SK-N-SH (cell line): ENCODE results near the gene COPS3. TPM values are rescaled to one million over a fixed set of nuclear protein-coding genes. Genes with fewer than 3 reads are reported as not detected.
"Not testable (repeated sequence)": the region's sequence is repeated elsewhere in the genome, so short reads cannot be mapped to it uniquely, and the experiment has no call there.

Experiments
- CTCF ChIA-PET: fragments of 300-600, 350-600 bp; formaldehyde crosslinking; extraction: SDS; loops from one replicate; lab custom pipeline; 2021; lab: Yijun Ruan, JAX
- POLR2A ChIA-PET: fragments of 350-600 bp; sonication (Branson Sonifier 250); formaldehyde crosslinking; extraction: SDS; loops from one replicate; lab custom pipeline; 2020; ENCODE audit warnings: antibody characterized with exemption, inconsistent platforms; lab: Yijun Ruan, JAX
- DNase-seq: peaks from one replicate; pipeline ENCODE4 v3.0.0; 2012
- H2AFZ ChIP-seq: fragments of 200-600 bp; sonication (generic); 2 replicates; pipeline ENCODE4 v1.8.1; 2016; ENCODE audit warnings: antibody characterized with exemption, mild to moderate bottlenecking, low read depth
- H3F3A ChIP-seq: fragments of 200-600 bp; sonication (generic); replicated peaks from 2 replicates; pipeline ENCODE3; 2016; ENCODE audit warnings: antibody characterized with exemption, mild to moderate bottlenecking; ENCODE audit not compliant: insufficient read depth
- H3K27ac ChIP-seq, 2 experiments: fragments of 200-500 bp in 1 of 2; fragments of 200-600 bp in 1 of 2; sonication (Bioruptor generic) in 1 of 2; sonication (generic), shearing (Covaris generic) in 1 of 2; 2 replicates each; pipeline versions ENCODE4 v1.5.1 to v1.6.1; 2014 to 2016; ENCODE audit warnings: low read depth in 2 of 2, inconsistent platforms in 1 of 2, low read length in 1 of 2, mild to moderate bottlenecking in 1 of 2, mixed read lengths in 1 of 2
- H3K27me3 ChIP-seq: fragments of 200-600 bp; sonication (generic), shearing (Covaris generic); 2 replicates; pipeline ENCODE4 v1.6.1; 2016; ENCODE audit warnings: mixed run types; ENCODE audit not compliant: insufficient read depth
- H3K36me3 ChIP-seq, 2 experiments: fragments of 200-500 bp in 1 of 2; fragments of 200-600 bp in 1 of 2; sonication (Bioruptor generic) in 1 of 2; sonication (generic) in 1 of 2; replicated peaks in 1 of 2; 2 replicates each; pipeline versions ENCODE3 to v1.5.1; 2014 to 2016; ENCODE audit warnings: low read length in 1 of 2, mild to moderate bottlenecking in 1 of 2; ENCODE audit not compliant: insufficient read depth in 2 of 2, control insufficient read depth in 1 of 2
- H3K4me1 ChIP-seq, 2 experiments: fragments of 200-500 bp in 1 of 2; fragments of 200-600 bp in 1 of 2; sonication (Bioruptor generic) in 1 of 2; sonication (generic), shearing (Covaris generic) in 1 of 2; 2 replicates each; pipeline versions ENCODE4 v1.5.1 to v1.6.1; 2014 to 2016; ENCODE audit warnings: low read depth in 1 of 2, low read length in 1 of 2, mixed run types in 1 of 2; ENCODE audit not compliant: insufficient read depth in 2 of 2, control insufficient read depth in 1 of 2
- H3K4me2 ChIP-seq: fragments of 200-600 bp; sonication (generic), shearing (Covaris generic); 2 replicates; pipeline ENCODE4 v1.6.1; 2017; ENCODE audit warnings: mixed run types
- H3K4me3 ChIP-seq, 2 experiments: fragments of 200-500 bp in 1 of 2; fragments of 200-600 bp in 1 of 2; sonication (Bioruptor generic) in 1 of 2; sonication (generic), shearing (Covaris generic) in 1 of 2; 2 replicates each; pipeline versions ENCODE4 v1.5.1 to v1.8.1; 2014 to 2016; ENCODE audit warnings: low read depth in 2 of 2, inconsistent platforms in 1 of 2, low read length in 1 of 2, mild to moderate bottlenecking in 1 of 2, mixed read lengths in 1 of 2, moderate library complexity in 1 of 2
- H3K79me2 ChIP-seq: fragments of 200-600 bp; sonication (generic); 2 replicates; pipeline ENCODE4 v1.8.1; 2017; ENCODE audit warnings: mild to moderate bottlenecking; ENCODE audit not compliant: insufficient read depth
- H3K9ac ChIP-seq: fragments of 200-600 bp; sonication (generic); 2 replicates; pipeline ENCODE4 v1.6.1; 2017; ENCODE audit warnings: mixed run types
- H3K9me2 ChIP-seq: fragments of 200-600 bp; sonication (generic); 2 replicates; pipeline ENCODE4 v1.6.1; 2017; ENCODE audit warnings: mixed run types
- H3K9me3 ChIP-seq: fragments of 200-600 bp; sonication (generic); 2 replicates; pipeline ENCODE4 v1.6.1; 2017; ENCODE audit warnings: mixed run types, mild to moderate bottlenecking, moderate library complexity
- H4K20me1 ChIP-seq: fragments of 200-600 bp; sonication (generic); 2 replicates; pipeline ENCODE4 v1.6.1; 2017; ENCODE audit warnings: mild to moderate bottlenecking, mixed run types; ENCODE audit not compliant: insufficient read depth
- CHD2 ChIP-seq: fragments of 150-350 bp; IDR thresholded peaks from 2 replicates; pipeline ENCODE4 v1.6.1; 2018; ENCODE audit warnings: low read length; ENCODE audit not compliant: partially characterized antibody
- EP300 ChIP-seq, 2 experiments: IDR thresholded peaks; 2 replicates each; pipeline versions ENCODE4 v1.4.0 to v1.6.1; 2012; ENCODE audit warnings: borderline replicate concordance in 1 of 2, low read depth in 1 of 2, low read length in 1 of 2
- EZH2phosphoT487 ChIP-seq: fragments of 200-600 bp; sonication (generic); IDR thresholded peaks from 2 replicates; pipeline ENCODE4 v1.6.1; 2017; ENCODE audit warnings: low read depth, mixed run types, mild to moderate bottlenecking, antibody characterized with exemption, moderate library complexity, borderline replicate concordance
- RAD21 ChIP-seq: IDR thresholded peaks from 2 replicates; pipeline ENCODE4 v1.6.1; 2012; ENCODE audit warnings: mild to moderate bottlenecking, low read length
- TAF1 ChIP-seq: IDR thresholded peaks from 2 replicates; pipeline ENCODE4 v1.6.1; 2012; ENCODE audit warnings: low read depth, mild to moderate bottlenecking, low read length, moderate library complexity, borderline replicate concordance
- USF1 ChIP-seq: IDR thresholded peaks from 2 replicates; pipeline ENCODE4 v1.4.0; 2012; ENCODE audit warnings: low read depth, borderline replicate concordance
- USF2 ChIP-seq: fragments of 150-350 bp; IDR thresholded peaks from 2 replicates; pipeline ENCODE4 v1.6.1; 2017; ENCODE audit warnings: antibody characterized with exemption, low read length, low read depth, borderline replicate concordance
- WGBS: methylation state at CpG from one replicate; pipeline ENCODE4 v1.1.6; 2017; ENCODE audit warnings: low lambda C conversion rate; 5-methylcytosine and 5-hydroxymethylcytosine counted together
- polyA plus RNA-seq, 3 experiments: library from polyadenylated mRNA; depleted of rRNA; stranded (reverse); fragments of >200 nt; gene quantifications; 2 replicates each; pipeline ENCODE4 v1.2.3, GENCODE V29; 2012
- TF ChIP-seq, protein P1 (sequence below): IDR thresholded peaks from 2 replicates; pipeline ENCODE4; 2012
- TF ChIP-seq, protein P2 (sequence below): IDR thresholded peaks from 2 replicates; pipeline ENCODE4 v1.6.1; 2012; ENCODE audit warnings: mild to moderate bottlenecking, low read depth, low read length, moderate library complexity
- TF ChIP-seq, protein P3 (sequence below): fragments of 150-350 bp; IDR thresholded peaks from 2 replicates; pipeline ENCODE4 v1.6.1; 2016; ENCODE audit warnings: mild to moderate bottlenecking, low read depth, low read length

The COPS3 gene
- polyA plus RNA-seq, 1 of the 3 experiments (the other 2 are of a cell fraction), result 64.8 TPM

DNA sequence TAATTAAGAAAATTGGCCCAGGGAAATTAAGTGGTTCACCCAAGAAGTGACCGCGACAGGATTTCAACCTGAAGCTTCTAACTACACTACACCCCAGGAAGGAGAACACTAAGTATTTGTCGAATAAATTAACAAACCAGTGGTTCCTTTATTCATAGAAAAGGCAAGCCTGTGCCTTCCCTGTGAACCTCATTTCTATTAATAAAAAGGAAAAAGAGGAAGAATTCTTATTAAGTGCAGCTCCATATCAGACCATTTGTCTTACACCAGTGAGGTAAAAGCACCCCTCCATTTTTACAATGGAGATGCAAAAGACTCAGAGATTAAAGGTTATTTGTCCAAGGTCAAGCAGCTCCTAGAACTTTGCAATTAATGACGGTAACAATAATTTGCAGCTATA, 1.7 kb downstream of the COPS3 start:
- CTCF ChIA-PET, result interaction anchor here (1.4 to 2.8 kb wide), 2 partner anchors 10 to 15 kb away, joined by 4 to 11 read pairs; no protein-coding TSS in a partner anchor
- H3K4me2 ChIP-seq, result peak overlapping the region; percentile 72
- POLR2A ChIA-PET, result no interaction called here
- no peaks in the 10 kb centered on the region for H3K27me3 ChIP-seq
- DNase-seq, result no peak
- no peak overlapping the region for H2AFZ ChIP-seq
- peaks cover 2 to 16% of the 10 kb centered on the region in 2 experiments for H3K36me3 ChIP-seq
- peak overlapping the region in 1 of 2 experiments; percentile 85; a peak in 1 of 4 replicates for H3K4me3 ChIP-seq
- peaks cover 6% of the 10 kb centered on the region for H3F3A ChIP-seq
- peak overlapping the region; percentile 92; the same call in 1 of the 2 replicates for H3K9ac ChIP-seq
- H3K27ac ChIP-seq, result no peak overlapping the region
- no peak for TF ChIP-seq EZH2phosphoT487
- no peak for TF ChIP-seq CHD2
- TF ChIP-seq, protein P1, sequence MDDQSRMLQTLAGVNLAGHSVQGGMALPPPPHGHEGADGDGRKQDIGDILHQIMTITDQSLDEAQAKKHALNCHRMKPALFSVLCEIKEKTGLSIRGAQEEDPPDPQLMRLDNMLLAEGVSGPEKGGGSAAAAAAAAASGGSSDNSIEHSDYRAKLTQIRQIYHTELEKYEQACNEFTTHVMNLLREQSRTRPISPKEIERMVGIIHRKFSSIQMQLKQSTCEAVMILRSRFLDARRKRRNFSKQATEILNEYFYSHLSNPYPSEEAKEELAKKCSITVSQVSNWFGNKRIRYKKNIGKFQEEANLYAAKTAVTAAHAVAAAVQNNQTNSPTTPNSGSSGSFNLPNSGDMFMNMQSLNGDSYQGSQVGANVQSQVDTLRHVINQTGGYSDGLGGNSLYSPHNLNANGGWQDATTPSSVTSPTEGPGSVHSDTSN, result no peak
- no peak for TF ChIP-seq EP300 (IDR thresholded peaks at IDR 0.05; ENCODE audit: borderline replicate concordance in 1 of 2, low read depth in 1 of 2, low read length in 1 of 2)
- no peak for TF ChIP-seq USF2
- no peak for TF ChIP-seq RAD21
- no peak for TF ChIP-seq USF1
- TF ChIP-seq, protein P2, sequence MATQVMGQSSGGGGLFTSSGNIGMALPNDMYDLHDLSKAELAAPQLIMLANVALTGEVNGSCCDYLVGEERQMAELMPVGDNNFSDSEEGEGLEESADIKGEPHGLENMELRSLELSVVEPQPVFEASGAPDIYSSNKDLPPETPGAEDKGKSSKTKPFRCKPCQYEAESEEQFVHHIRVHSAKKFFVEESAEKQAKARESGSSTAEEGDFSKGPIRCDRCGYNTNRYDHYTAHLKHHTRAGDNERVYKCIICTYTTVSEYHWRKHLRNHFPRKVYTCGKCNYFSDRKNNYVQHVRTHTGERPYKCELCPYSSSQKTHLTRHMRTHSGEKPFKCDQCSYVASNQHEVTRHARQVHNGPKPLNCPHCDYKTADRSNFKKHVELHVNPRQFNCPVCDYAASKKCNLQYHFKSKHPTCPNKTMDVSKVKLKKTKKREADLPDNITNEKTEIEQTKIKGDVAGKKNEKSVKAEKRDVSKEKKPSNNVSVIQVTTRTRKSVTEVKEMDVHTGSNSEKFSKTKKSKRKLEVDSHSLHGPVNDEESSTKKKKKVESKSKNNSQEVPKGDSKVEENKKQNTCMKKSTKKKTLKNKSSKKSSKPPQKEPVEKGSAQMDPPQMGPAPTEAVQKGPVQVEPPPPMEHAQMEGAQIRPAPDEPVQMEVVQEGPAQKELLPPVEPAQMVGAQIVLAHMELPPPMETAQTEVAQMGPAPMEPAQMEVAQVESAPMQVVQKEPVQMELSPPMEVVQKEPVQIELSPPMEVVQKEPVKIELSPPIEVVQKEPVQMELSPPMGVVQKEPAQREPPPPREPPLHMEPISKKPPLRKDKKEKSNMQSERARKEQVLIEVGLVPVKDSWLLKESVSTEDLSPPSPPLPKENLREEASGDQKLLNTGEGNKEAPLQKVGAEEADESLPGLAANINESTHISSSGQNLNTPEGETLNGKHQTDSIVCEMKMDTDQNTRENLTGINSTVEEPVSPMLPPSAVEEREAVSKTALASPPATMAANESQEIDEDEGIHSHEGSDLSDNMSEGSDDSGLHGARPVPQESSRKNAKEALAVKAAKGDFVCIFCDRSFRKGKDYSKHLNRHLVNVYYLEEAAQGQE, result no peak
- no peak for TF ChIP-seq TAF1
- TF ChIP-seq, protein P3, sequence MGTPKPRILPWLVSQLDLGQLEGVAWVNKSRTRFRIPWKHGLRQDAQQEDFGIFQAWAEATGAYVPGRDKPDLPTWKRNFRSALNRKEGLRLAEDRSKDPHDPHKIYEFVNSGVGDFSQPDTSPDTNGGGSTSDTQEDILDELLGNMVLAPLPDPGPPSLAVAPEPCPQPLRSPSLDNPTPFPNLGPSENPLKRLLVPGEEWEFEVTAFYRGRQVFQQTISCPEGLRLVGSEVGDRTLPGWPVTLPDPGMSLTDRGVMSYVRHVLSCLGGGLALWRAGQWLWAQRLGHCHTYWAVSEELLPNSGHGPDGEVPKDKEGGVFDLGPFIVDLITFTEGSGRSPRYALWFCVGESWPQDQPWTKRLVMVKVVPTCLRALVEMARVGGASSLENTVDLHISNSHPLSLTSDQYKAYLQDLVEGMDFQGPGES, result no peak
- no peaks in the 10 kb centered on the region for H3K9me3 ChIP-seq
- WGBS, result 92% methylated on average over 4 of the region's 4 CpGs
- peaks cover 62% of the 10 kb centered on the region for H3K79me2 ChIP-seq
- peaks cover 32% of the 10 kb centered on the region for H4K20me1 ChIP-seq
- no peaks in the 10 kb centered on the region for H3K9me2 ChIP-seq
- H3K4me1 ChIP-seq, result peaks cover 5 to 7% of the 10 kb centered on the region in 2 experiments; a peak in 3 of 4 replicates

GRCh38 chr17:17277431-17277830, 3.6 kb downstream of the COPS3 start:
- WGBS, result 88% methylated on average over 5 of the region's 5 CpGs
- H3K9me3 ChIP-seq, H2AFZ ChIP-seq, H3F3A ChIP-seq, H3K9me2 ChIP-seq, H3K27me3 ChIP-seq, H3K9ac ChIP-seq, DNase-seq, H3K4me3 ChIP-seq, H3K4me1 ChIP-seq, H3K27ac ChIP-seq, H3K4me2 ChIP-seq, POLR2A ChIA-PET: not testable (repeated sequence)
- Histone ChIP-seq H3K79me2 (peaks cover 81% of the 10 kb centered on the region), H4K20me1 (peaks cover 38% of the 10 kb centered on the region), H3K36me3 (peaks cover 12 to 21% of the 10 kb centered on the region in 2 experiments)
- CTCF ChIA-PET, result interaction anchor here (2.0 kb wide), 1 partner anchor 136 kb away, joined by 8 read pairs; no protein-coding TSS in a partner anchor
